ENCODE measurements around the gene VARS2.

The VARS2 gene

DNA sequence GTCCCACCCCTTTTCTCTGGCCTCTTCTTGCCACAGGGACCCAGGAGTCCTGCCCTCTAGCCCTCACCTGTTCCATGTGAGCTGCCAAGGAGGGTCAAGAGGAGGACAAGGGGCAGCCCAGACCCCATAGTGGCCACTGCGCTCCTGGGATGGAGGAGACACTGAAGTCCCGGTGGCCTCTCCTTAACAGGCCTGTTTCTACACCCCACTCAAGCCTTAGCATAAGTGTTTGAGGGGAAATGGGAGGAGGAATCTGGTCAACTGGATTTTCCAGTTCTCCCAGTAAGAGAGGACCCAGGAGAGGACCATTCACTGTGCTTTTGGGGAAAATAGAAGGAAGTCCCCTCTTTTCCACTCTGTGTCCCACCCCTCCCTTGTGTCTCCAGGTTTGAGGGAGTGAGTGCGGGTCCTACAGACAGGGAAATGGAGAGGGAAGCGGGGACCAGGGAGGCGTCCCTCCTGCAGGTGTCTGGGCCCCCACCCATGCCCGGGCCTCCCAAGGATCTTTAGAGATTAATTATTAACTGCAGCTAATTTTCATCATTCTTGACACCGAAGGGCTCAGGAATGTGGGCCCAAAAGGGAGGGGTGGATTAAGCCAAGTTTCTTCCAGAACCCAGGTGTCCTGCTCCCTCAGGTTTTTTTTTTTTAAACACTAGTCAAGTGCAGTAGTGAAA is 18.1 kb downstream of the VARS2 start, which contains the start of gene SFTA2:
SFTA2 (minus strand) TSS at position 202 of the 677 bp plus-strand sequence; CDS start at position 128, 74 bp downstream.
- DNase-seq, result no peak

DNA sequence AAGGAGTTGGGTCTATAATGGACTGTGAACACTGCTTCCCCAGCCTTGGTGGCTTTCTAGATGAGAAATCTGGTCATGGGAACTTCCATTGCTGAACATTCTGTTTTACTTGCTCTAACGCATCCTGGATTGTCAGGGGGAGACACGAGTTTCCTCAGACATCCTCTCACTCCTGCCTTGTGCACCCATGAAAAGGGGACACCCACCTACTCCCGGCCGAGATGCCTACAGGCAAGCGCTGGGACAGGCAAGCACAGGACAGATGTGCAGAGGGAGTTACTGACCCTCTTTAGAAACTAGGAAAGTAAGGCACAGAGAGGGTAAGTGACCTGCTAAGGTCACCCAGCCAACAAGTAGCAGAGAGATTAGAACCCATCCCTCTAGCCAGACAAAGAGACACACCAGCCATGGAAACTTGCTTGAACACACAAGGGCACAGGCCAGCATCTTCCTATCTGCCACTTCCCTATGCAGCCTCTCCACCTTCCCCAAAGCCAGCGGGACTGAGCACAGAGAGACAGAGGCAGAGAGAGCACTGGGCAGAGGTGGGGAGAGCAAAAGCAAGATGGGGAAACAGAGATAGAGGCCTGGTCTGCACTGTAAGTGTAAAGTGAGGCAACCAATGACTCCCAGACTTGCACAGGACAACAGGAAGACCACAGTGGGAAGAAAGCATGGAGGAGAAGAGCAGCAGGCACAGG is 18.8 kb downstream of the VARS2 start:
- DNase-seq, result no peak

DNA sequence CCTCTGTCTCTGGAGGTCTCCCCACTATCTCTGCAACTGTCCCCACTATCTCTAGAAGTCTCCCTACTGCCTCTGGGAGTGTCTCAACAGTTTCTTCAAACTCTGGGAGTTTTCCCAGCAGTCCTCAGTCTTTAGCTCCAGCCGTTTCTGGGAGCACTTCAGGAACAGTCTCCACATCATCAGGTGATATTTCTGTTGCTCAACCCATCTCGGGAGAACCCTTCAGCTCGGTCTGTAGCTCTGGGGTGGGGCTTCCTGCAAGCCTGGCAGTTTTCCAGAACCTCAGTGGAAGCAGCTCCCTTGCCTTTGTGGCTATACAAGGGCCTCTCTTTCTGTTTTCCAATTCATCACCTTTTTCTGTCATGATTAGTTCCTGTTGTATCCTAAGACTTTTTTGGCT is 21.0 kb downstream of the VARS2 start:
- DNase-seq, result no peak

DNA sequence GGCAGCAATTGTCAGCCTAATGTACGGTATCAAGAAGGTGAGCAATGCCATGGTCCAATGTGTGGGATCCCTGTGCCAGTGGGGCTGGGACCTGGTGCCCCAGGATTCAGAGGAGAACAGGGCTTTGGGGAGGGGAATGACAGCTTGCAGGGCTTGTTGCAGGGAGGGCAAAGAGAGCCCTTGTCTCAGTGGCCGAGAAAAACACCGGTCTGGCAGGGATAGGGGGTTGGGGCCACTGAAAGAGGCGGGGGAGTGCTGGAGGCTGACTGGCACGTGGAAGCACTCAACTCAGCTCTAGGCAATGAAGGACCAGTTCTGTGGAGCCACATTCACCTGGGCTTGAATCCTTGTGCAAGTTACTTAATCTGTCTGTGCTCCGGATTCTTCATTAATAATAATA is 23.2 kb downstream of the VARS2 start:
- no peak for DNase-seq

DNA sequence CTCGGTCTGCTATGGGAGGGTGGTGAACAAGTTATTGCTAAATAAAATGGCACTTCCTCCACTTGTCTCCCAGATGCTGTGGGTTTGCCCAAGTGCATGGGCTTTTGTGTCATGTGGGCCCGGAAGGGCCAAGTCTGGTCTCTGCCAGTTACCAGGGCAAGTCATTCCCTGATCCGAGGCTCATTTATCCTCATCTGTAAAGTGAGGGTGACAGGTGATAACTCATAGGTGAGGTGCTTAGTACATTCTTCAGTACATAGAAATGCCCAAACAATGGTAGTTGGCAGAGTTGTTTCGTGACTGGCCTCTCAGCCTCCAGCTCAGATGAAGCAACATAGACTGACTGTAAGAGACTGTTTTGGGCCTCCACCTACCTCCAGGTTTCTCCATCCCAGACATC is 24.7 kb downstream of the VARS2 start:
- DNase-seq, result no peak

DNA sequence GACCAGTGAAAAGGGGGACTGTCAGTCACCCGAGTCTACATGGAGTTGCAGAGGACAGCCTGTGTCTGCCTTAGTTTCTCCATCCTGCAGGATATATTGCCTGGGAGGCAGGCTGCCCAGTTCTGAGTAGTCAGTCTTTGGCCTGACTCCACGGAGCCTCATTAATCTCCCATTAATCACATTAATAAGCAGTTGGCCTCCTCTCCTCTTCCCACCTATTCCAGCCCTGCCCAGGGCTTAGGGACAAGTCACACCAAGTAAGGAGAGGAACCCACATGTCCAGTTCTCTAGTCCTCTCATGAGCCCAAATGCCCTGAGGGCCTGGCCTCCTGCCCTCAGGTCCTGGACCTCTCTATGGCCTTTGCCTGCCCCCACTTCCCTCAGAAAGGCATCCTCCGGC is 25.4 kb downstream of the VARS2 start:
- no peak for DNase-seq

DNA sequence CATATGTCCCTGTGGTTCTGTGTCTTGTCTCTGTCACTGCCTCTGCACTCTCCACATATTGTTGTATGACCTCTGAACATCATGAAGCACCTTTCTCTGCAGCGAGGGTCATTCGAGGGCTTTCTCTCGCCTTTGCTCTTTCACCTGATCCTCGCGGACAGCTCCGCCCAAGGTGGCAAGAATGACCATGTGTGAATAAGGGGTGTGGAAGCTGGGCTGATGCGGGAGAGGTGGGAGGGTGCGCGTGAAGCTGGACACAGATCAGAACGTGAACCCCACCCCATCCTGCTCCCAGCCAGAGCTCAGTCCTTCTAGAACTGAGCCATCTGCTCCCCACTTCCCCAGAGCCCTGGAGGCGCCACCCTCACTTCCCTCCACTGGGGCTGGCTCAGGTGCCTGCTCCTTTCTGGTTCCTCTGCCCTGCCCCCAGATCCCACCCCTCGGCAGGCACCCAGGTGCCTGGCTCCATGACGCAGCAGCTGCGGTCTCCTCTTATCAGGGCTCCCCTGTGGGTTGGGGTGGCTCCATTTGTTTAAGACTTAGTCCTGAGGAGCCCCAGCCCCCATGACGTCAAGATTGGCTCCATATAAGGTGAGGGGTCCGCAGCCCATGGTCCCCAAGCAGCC is 26.4 kb downstream of the VARS2 start, which contains the start of gene MUCL3:
MUCL3 (plus strand) TSS at position 613 of the 626 bp plus-strand sequence. CDS start 27 bp downstream, outside the sequence.
- no peak for DNase-seq

DNA sequence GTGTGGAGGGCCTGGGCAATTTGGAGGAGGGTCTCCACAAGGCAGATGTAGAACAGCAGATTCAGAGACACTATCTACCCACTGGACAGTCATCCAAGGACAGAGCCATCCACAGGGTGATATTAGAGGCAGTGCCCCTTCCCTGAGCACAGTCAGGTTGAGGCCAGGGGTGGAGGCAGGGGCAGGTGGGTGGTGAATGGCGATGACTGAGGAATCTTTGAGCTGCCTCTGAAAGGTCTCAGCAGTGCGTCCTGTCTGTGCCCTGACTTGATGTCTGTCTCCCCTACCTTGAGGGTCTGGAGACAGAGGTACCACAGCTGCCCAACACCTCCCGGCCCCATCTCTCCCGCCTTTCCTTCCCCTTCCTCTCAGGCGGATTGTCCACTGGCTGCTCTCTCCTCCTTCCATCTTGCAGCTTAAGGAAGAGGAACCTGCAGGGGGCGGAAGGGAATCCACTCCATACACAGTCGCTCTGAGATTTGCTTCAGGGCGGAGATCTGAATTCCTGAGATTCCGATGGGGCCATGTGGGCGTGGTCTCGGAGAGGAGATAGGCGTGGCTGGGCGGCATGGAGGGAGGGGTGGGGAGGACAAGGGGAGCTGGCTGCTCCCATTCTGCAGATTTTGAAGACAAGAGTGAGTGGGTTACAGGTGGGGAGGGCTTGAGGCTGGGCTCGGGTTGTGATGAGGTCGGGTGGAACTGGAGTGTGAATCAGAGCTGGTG is 28.5 kb downstream of the VARS2 start:
- no peak for DNase-seq

DNA sequence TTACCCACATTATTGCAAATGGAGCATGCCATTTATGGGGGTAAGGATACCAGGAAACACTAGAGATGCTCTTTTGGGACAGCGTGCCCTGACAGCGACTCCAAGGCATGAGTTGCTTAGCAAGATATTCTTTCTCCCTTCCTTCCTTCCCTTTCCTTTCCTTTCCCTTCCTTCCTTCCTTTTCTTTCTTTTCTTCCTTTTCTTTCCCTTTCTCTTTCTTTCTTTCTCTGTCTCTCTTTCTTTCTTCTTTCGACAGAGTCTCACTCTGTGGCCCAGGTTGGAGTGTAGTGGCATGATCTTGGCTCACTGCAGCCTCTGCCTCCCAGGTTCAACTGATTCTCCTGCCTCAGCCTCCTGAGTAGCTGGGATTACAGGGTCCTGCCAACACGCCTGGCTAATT is 30.0 kb downstream of the VARS2 start:
- DNase-seq, result no peak

DNA sequence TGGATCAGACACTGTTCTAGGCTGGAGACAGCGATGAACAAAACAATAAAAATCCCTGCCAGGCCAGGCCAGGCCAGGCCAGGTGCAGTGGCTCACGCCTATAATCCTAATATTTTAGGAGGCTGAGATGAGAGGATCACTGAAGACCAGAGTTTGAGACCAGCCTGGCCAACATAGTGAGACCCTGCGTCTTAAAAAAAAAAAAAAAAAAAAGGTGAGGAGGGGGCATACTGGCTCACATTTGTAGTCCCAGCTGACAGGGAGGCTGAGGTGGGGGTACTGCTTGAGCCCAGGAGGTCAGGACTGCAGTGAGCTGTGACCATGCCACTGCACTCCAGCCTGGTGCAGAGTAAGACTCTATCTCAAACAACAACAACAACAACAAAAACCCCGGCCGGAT is 31.2 kb downstream of the VARS2 start:
- no peak for DNase-seq

DNA sequence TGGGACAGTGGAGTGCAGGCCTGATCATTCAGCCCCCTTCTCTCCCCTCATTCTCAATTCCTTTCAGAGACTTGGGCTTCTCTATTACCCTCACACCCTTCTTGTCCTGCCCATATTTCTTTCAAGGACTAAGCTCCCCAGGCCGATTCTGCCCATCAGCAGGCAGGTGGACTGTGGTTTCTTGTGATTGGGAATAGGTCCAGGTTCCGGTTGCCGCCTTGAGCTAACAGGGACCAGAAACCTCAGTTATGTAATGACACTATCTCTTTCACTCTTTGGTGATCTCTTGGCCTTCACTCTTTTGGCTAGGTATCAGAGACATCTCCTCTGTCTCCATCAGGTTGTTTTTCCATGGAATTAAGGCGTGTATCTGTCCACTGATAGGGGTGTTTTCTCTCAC is 33.2 kb downstream of the VARS2 start:
- DNase-seq, result no peak

DNA sequence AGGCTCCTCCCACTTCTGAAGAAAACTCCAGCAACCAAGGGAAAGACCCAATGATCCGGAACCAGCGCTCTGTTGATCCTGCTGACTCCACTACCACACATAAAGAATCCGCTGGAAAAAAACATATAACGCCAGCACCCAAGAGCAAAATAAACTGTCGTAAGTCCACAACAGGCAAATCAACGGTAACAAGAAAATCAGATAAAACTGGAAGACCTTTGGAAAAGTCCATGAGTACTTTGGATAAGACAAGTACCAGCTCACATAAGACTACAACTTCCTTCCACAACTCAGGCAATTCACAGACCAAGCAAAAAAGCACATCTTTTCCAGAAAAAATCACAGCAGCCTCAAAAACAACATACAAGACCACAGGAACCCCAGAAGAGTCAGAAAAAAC is 34.8 kb downstream of the VARS2 start:
- DNase-seq, result no peak

DNA sequence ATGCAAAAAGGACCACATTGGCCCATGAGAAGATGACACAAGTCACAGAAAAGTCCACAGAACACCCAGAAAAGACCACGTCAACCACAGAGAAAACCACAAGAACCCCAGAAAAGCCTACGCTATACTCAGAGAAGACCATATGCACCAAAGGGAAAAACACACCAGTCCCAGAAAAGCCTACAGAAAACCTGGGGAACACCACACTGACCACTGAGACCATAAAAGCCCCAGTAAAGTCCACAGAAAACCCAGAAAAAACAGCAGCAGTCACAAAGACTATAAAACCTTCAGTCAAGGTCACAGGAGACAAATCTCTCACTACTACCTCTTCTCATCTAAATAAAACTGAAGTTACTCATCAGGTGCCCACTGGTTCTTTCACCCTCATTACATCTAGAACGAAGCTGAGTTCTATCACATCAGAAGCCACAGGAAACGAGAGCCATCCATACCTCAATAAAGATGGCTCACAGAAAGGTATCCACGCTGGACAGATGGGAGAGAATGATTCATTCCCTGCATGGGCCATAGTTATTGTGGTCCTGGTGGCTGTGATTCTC is 38.0 kb downstream of the VARS2 start:
- DNase-seq, result no peak

DNA sequence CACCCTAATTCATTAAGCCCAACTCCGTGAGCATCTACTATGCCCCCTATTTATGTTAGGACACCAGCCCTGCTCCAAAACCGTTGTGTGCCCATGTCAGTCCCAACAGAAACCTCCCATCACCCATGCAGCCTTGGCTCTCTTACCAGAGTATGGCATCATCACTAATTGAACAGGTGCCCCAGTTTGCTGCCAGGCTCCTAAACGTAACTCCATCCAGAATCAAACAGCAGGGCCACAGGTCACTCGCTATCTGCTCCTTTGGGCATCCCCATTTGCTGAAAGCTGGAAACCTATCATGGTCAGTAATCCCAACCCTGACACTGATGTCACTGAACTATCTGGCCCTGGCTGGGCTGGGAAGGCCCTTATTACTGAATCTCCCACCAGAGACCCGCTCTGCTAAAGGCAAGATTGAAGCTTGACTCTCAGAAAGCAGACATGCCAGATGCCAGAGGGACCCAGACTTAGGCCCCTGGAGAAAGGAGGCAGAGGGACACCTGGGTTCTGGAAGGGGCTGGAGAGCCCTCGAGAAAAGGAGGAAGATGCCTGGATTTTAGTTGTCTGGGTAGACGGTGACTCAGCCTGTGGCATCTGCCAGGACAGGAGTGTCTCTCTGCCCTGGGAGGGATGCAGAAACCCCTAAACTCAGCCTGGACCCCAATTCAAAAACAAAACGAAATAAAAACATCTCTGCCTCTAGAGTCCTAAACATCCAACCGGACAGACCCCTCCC is 40.8 kb downstream of the VARS2 start:
- no peak for DNase-seq

DNA sequence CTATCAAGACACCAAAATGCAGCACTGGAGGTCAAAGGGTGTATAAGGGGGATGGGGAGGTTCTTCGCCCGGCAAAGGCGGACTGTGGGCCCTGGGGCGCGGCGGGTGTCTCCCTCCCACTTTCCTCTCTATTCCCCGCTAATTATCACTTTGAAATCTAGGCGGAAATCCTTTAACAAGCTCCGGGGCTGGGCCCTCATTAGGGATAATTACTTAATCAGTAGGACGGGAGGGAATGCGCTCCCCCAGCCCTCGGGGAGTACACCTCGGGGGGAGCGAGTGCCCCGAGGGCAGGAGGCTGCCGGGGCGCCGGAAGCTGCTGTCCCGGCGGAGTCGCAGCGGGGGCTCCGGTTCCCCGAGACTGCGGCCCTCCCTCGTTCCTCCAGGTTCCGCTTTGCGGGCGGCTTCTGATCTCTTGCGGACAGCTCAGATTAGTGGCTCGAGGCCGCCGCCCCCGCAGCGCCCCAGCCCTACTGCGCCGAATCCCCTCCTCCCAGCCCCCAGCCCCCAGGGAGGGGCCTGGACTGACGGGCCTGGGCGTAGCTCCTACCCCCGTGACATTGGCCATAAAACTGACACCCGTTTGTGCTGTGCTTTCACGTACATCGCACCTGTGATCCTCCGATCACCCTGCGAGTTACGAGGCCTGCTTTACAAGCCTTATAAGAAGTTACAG is 41.5 kb downstream of the VARS2 start:
- no peak for DNase-seq

DNA sequence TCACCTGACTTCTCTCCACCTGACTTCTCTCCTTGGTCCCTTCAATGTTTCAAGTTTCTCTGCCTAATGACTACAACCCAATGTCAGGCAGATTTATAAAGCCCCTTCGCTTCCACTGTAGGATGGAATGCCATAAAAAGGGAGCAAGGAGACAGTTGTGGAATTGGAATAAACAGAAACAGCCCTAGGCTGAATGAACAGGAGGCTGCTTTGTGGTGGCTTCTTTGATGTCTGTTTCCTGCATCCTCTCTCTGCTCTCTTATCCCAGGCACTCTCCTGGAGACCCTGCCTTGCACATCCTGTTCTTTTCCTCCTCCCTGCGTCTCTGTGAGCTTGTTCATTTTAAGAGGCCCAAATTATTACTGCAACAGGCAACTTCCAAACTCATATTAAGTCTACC is 43.7 kb downstream of the VARS2 start:
- no peak for DNase-seq

DNA sequence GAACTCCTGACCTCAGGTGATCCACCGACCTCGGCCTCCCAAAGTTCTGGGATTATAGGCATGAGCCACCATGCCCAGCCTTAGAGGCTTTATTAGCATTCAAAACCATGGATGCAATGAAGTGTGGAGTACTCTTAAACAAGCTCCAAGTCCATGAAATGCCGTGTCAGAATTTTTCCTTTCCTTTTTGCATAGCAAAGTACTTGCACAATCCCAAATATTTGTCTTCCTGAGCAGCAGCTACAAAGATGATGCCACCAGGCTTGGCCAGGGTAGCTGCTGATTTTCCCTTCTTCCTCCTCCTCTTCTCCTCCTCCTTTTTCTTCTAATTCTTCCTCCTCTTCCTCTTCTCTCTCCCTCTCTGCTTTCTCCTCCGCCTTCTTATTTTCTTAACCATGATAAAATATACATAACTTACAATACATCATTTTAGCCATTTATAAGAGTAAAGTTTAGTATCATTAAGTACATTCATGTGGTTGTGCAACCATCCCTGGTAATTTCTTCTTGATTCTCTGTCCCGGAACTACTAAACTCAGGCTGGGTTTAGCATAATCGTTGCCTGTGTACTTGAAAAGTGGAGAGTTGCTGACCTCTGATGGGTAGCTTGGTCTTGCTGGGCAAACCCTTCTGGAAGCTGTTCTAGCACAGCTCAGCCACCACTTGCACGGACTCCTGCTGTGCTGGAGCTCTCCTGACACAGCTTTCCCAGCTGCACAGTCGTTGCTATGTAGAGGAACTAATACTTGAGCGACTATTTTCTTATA is 47.1 kb downstream of the VARS2 start:
- no peak for DNase-seq

DNA sequence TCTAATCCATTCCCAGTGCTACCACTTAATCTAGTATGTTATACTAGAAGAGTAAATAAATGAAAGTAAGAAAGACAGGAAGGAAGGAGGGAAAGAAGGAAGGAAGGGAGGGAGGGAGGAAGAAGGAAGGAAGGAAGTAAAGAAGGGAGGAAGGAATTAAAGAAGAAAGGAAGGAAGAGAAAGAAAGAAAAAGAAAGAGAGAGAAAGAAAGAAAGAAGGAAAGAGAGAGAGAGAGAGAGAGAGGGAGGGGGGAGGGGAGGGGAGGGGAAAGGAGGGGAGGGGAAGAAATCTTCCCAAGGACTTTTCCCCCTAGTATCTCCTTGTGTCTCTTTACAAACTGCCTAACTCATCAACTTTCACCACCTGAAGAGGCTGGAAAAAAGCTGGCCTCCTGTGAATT is 48.7 kb downstream of the VARS2 start:
- DNase-seq, result no peak

DNA sequence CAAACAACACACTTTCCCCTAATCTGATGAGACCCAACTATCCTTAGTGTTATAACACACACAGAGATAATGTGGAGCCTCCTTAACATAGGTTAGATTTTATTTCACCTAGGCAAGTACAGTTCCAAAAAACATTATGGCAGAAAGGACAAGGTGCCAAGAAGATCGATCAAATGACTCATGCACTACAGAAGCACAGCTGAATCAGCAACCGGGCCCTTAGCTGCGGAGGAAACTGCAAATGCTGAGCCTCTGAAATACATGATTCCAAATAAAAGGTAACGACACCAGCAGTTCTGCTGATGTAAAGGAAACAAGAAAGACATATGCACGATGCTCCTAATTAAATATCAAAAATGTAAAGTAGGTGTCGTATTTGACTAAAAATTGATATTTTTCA is 49.6 kb downstream of the VARS2 start:
- DNase-seq, result no peak

DNA sequence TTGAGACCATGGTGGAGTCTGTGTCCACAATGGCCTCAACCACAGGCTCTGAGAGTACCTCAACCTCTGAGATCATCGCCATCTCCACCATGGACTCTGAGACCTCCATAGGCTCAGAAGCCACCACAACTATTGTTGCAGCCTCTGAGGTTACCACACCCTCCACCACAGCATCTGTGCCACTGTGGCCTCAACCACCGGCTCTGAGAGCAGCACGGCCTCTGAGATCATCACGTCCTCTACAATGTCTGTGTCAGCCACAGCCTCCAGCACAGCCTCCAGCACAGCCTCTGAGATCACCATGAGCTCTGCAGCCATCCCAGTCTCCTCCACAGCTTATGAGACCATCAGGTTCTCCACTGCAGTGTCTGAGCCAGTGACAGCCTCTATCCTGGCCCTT is 50.0 kb downstream of the VARS2 start:
- DNase-seq, result no peak

DNA sequence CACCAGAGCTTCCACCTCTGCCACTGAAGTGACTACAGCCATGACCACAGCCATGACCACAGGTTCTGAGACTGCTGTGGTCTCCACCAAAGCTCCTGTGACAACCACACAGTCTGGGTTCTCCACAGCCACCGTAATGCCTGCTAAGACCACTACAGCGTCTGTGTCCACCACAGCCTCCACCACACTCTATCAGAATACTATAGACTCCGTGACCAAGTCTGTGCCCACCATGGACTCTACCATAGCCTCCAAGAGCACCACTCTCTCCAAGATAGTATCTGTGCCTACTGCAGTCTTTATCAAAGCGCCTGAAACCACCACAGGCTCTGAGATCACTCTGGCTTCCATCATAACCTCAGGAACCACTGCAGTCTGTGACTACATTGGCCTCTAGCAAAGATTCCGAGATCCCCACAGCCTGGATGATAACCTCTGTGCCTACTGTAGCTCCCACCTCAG is 51.1 kb downstream of the VARS2 start:
- no peak for DNase-seq

Measured in NCI-H510A (cell line).